GM13976 (cell line): ENCODE measurements around the gene SMIM20.

Experiments
- DNase-seq: peaks from one replicate; pipeline ENCODE4 v3.0.0; 2012; ENCODE audit warnings: low spot score
- in situ Hi-C: fragments of 300-500 bp; cut with MboI; formaldehyde crosslinking; loops from one replicate; pipeline ENCODE4 v1.12.0; 2022; ENCODE audit warnings: low sequenced_read_pairs, mixed read lengths, inconsistent platforms; ENCODE audit not compliant: unreplicated experiment
- TF ChIP-seq, protein P1 (sequence below): IDR thresholded peaks from 2 replicates; pipeline ENCODE4 v1.5.1; 2012; ENCODE audit warnings: borderline replicate concordance, mild to moderate bottlenecking; ENCODE audit not compliant: insufficient read depth; ENCODE audit errors: extremely low read depth, missing control alignments, control extremely low read depth

The SMIM20 gene

DNA sequence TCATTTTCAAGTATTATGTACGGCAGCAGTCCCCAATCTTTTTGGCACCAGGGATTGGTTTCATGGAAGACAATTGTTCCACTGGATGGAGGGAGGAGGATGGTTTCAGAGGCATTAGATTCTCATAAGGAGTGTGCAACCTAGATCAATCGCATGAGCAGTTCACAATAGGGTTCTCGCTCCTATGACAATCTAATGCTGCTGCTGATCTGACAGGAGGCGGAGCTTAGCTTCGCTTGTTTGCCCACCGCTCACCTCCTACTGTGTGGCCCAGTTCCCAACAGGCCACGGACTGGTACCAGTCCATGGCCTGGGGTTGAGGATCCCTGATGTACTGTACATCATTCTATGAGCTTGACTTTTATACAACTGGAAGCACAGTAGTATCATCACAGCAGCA is 48.4 kb downstream of the SMIM20 start:
- in situ Hi-C loops = no loop called here
- TF ChIP-seq, protein P1, sequence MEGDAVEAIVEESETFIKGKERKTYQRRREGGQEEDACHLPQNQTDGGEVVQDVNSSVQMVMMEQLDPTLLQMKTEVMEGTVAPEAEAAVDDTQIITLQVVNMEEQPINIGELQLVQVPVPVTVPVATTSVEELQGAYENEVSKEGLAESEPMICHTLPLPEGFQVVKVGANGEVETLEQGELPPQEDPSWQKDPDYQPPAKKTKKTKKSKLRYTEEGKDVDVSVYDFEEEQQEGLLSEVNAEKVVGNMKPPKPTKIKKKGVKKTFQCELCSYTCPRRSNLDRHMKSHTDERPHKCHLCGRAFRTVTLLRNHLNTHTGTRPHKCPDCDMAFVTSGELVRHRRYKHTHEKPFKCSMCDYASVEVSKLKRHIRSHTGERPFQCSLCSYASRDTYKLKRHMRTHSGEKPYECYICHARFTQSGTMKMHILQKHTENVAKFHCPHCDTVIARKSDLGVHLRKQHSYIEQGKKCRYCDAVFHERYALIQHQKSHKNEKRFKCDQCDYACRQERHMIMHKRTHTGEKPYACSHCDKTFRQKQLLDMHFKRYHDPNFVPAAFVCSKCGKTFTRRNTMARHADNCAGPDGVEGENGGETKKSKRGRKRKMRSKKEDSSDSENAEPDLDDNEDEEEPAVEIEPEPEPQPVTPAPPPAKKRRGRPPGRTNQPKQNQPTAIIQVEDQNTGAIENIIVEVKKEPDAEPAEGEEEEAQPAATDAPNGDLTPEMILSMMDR = no peak
- no peak for DNase-seq

DNA sequence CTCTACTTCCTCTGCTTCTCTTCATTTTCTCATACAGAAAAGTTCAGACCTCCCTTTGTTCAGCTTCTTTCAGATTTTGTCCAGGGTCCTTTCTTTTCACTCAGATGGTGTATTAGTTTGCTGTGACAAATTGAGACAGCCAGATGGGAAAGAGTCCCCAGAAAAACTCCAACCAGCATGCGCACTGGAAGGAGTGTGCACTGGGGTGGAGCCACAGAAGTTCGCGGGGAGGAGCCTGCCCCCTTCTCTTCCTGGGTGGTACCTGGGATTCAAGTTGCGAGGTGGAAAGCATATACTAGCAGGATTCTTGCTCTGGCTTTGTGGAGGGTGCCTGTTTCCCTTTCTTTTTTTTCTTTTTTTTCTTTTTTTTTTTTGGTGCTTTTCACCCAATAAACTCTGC is 51.6 kb downstream of the SMIM20 start:
- TF ChIP-seq, protein P1 = no peak
- in situ Hi-C loops = no loop called here
- DNase-seq = no peak

DNA sequence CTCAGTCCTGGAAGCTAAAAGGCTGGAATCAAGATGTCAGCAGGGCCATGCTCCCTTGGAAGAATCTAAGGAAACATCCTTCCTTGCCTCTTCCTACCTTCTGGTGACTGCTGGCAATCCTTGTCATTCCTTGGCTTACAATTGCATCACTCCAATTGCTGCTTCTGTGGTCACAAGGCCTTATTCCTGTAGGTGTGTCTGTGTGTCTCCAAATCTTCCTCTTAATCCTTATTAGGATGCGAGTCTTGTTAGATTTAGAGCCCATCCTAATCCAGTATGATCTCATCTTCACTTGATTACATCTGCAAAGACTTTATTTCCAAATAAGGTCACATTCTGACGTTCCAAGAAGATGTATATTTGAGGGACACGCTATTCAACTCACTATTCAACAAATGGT is 52.2 kb downstream of the SMIM20 start:
- in situ Hi-C loops = no loop called here
- TF ChIP-seq, protein P1 = no peak
- no peak for DNase-seq

DNA sequence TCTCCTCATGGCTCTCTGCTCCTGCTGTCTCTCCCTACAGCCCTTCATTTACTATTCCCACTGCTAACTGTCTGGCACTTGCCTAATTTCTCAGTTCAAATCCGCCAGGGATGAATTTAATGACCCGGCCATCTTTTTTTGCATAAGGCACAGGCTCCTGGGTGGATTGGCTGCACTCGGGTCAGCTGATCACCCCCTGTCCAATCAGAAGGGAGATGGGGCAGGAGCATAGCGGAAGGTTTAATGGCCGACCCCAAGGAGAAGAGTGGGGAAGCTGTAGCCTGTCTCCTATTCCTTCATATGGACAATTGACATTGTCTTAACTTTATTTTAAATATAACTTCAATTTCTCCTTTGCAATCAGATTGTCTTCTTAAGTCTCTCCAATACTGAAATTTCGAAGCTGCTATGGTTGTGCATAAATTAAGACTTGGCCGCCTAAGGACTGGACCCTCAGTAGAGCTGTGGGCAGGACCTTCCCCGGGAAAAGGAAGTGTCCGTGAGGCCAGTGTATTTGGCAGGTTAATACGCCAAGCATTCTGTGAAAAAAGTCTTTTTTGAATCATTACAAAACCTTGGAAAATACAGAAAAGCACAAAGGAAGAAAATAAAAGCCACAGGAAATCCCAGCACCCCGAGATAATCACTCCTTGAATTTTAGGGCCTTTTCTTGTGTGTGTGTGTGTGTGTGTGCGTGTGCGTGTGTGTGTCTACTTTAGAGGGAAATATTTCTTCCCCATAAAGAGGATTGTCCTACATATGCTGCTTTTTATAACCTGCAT is 55.5 kb downstream of the SMIM20 start:
- DNase-seq = no peak
- TF ChIP-seq, protein P1 = no peak
- in situ Hi-C loops = no loop called here

DNA sequence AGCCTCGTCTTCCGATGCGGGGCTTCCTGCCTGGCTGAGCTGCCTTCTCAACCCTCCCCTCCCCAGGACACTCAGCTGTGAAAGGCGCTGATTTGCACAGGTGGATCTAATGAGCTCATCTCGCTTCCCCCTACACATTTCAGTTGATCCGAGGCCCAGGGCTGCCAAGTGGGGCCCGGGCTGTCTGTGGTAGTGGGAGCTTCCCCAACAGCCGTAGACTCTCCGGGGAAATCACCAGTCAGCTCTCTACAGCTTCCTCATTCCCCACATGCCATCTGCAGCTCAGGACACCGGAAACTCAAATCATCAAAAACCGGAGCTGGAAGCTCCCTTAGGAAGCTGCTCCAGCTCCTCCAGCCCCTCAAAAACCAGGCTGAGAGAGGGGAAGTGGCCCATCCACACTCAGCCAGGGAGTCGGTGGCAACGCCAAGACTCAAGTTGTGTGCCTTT is 56.2 kb downstream of the SMIM20 start:
- TF ChIP-seq, protein P1 = no peak
- DNase-seq = peak; percentile 46
- in situ Hi-C loops = no loop called here

DNA sequence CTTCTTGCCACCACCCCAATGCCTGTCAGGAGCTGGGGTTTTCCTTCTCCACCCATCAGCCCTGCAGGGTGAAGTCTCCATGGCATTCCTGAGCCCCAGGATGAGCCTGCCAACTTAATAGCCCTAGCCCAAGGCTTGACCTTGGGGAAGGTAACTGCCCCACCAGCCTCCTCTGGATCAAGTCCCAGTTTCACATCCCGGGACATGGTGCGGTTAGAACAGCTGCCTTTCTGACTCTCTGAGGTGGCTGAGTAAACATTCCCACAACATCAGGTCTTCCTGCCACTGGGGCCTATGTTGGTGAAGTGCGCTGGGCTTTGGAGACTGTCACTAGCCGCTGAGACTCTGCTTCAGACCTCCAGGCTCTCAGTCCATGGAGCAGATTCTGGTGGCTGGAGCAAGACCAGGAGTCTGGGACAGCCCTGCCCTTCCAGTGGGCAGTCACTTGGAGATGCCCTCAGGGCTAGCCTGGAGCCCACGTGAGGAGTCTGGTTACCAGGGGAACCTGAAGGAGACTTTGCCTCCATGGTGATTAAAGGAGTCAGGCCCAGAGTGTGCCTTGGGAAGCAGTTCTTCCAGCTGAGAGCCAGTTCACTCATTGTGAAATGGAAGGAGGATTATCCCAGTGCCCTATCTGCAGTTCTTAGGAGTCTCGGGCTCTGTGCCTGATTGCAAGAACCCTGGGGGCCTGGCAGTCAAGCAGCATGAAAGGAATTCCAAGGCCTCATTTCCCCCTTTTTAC is 56.8 kb downstream of the SMIM20 start:
- DNase-seq = no peak
- TF ChIP-seq, protein P1 = no peak
- in situ Hi-C loops = no loop called here
